ENCODE results near the gene CDK6. TPM values are rescaled to one million over a fixed set of nuclear protein-coding genes. Genes with fewer than 3 reads are reported as not detected.
A peak's percentile ranks its signal among the peaks of the same experiment; 100 is the strongest.

CDK6 gene
- total and polyA plus RNA-seq, 9 of the 15 experiments (the other 6 are each of a cell fraction or from before 2014, with no cell fraction given): 7.6 to 109 (median 44.4) TPM

- TF ChIP-seq, protein P1, sequence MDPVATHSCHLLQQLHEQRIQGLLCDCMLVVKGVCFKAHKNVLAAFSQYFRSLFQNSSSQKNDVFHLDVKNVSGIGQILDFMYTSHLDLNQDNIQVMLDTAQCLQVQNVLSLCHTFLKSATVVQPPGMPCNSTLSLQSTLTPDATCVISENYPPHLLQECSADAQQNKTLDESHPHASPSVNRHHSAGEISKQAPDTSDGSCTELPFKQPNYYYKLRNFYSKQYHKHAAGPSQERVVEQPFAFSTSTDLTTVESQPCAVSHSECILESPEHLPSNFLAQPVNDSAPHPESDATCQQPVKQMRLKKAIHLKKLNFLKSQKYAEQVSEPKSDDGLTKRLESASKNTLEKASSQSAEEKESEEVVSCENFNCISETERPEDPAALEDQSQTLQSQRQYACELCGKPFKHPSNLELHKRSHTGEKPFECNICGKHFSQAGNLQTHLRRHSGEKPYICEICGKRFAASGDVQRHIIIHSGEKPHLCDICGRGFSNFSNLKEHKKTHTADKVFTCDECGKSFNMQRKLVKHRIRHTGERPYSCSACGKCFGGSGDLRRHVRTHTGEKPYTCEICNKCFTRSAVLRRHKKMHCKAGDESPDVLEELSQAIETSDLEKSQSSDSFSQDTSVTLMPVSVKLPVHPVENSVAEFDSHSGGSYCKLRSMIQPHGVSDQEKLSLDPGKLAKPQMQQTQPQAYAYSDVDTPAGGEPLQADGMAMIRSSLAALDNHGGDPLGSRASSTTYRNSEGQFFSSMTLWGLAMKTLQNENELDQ (CRISPR knock-in tag; IDR thresholded peaks at IDR 0.05; ENCODE audit: borderline replicate concordance): no peak
- TF ChIP-seq ZNF518B (CRISPR knock-in tag; IDR thresholded peaks at IDR 0.05) (no peak), FOXM1 (IDR thresholded peaks at IDR 0.05; ENCODE audit: low read depth) (no peak), FOXM1 (CRISPR knock-in tag; IDR thresholded peaks at IDR 0.05; ENCODE audit: low read depth) (no peak), MLX (CRISPR knock-in tag; conservative IDR thresholded peaks at IDR 0.05) (no peak), ZBED1 (IDR thresholded peaks at IDR 0.05) (no peak), NCOA6 (IDR thresholded peaks at IDR 0.05) (no peak), NFIX (CRISPR knock-in tag; IDR thresholded peaks at IDR 0.05; ENCODE audit: low read depth) (no peak), NR1H2 (CRISPR knock-in tag; IDR thresholded peaks at IDR 0.05) (no peak), FOSL1 (tag; conservative IDR thresholded peaks at IDR 0.05) (no peak), CHAMP1 (IDR thresholded peaks at IDR 0.05) (peak; percentile 90), SMAD3 (CRISPR knock-in tag; conservative IDR thresholded peaks at IDR 0.05) (no peak), HOXB6 (CRISPR knock-in tag; IDR thresholded peaks at IDR 0.05; ENCODE audit: borderline replicate concordance) (no peak), ZBTB26 (CRISPR knock-in tag; IDR thresholded peaks at IDR 0.05) (no peak)
- TF ChIP-seq, protein P2, sequence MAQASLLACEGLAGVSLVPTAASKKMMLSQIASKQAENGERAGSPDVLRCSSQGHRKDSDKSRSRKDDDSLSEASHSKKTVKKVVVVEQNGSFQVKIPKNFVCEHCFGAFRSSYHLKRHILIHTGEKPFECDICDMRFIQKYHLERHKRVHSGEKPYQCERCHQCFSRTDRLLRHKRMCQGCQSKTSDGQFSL (CRISPR knock-in tag; IDR thresholded peaks at IDR 0.05): peak; percentile 62; the same call in 1 of the 2 replicates
- TF ChIP-seq, protein P2 (tag; IDR thresholded peaks at IDR 0.05): no peak
Observed at GRCh38 chr7:92833024-92833765, 3.2 kb downstream of the CDK6 start (continued).

Measured in K562 (cell line).